GM23338 (cell line): ENCODE results near the gene ALG9. TPM values are rescaled to one million over a fixed set of nuclear protein-coding genes. Genes with fewer than 3 reads are reported as not detected.

Experiments
- ATAC-seq: fragments of 200-7000 bp; cut with Tn5 transposase; 3 replicates; pipeline ENCODE4 v1.9.1; 2020
- DNase-seq: peaks from one replicate; pipeline ENCODE4 v3.0.0-alpha.2; 2015; ENCODE audit warnings: low spot score
- H2AFZ ChIP-seq: fragments of 200-600 bp; sonication (generic); 2 replicates; pipeline ENCODE4 v1.8.0; 2016; ENCODE audit warnings: antibody characterized with exemption, mild to moderate bottlenecking, moderate library complexity
- H3F3A ChIP-seq: fragments of 200-600 bp; sonication (generic); replicated peaks from 2 replicates; pipeline ENCODE4 v1.8.0; 2017; ENCODE audit warnings: antibody characterized with exemption, mixed run types, low read depth
- H3K27ac ChIP-seq: fragments of 200-600 bp; sonication (generic); 2 replicates; pipeline ENCODE4 v1.6.1; 2016; ENCODE audit warnings: low read depth
- H3K27me3 ChIP-seq: fragments of 200-600 bp; sonication (generic); 2 replicates; pipeline ENCODE4 v1.8.0; 2016; ENCODE audit warnings: mild to moderate bottlenecking, mixed run types, moderate library complexity; ENCODE audit not compliant: insufficient read depth
- H3K36me3 ChIP-seq: fragments of 200-600 bp; sonication (generic); 2 replicates; pipeline ENCODE4 v1.8.0; 2016; ENCODE audit warnings: mild to moderate bottlenecking; ENCODE audit not compliant: insufficient read depth
- H3K4me1 ChIP-seq: fragments of 200-600 bp; sonication (generic); 2 replicates; pipeline ENCODE4 v1.8.0; 2016; ENCODE audit warnings: mild to moderate bottlenecking, moderate library complexity; ENCODE audit not compliant: insufficient read depth
- H3K4me2 ChIP-seq: fragments of 200-600 bp; sonication (generic); 2 replicates; pipeline ENCODE4 v1.7.1; 2017; ENCODE audit warnings: mixed run types
- H3K4me3 ChIP-seq: fragments of 200-600 bp; sonication (generic); 2 replicates; pipeline ENCODE4 v1.6.1; 2016; ENCODE audit warnings: mixed run types
- H3K79me2 ChIP-seq: fragments of 200-600 bp; sonication (generic); replicated peaks from 2 replicates; pipeline ENCODE4 v1.8.0; 2017; ENCODE audit warnings: mild to moderate bottlenecking; ENCODE audit not compliant: insufficient read depth
- H3K9me2 ChIP-seq: fragments of 200-600 bp; sonication (generic); 2 replicates; pipeline ENCODE4 v1.8.0; 2017; ENCODE audit not compliant: insufficient read depth
- H4K20me1 ChIP-seq: fragments of 200-600 bp; sonication (generic); replicated peaks from 2 replicates; pipeline ENCODE4 v1.8.0; 2017; ENCODE audit warnings: mild to moderate bottlenecking; ENCODE audit not compliant: insufficient read depth
- H3K27ac Mint-ChIP-seq: 2 replicates; pipeline ENCODE4 v1.8.0; 2020; ENCODE audit warnings: inconsistent platforms, mild to moderate bottlenecking, moderate library complexity, mixed read lengths
- H3K27me3 Mint-ChIP-seq: 3 replicates; pipeline ENCODE4 v1.8.0; 2022; ENCODE audit warnings: low read depth, mild to moderate bottlenecking, moderate library complexity, mixed read lengths, inconsistent platforms; ENCODE audit not compliant: insufficient read depth, poor library complexity
- H3K36me3 Mint-ChIP-seq: 3 replicates; pipeline ENCODE4 v1.8.0; 2021; ENCODE audit warnings: low read depth, mild to moderate bottlenecking, inconsistent platforms, moderate library complexity, mixed read lengths
- H3K4me1 Mint-ChIP-seq: 3 replicates; pipeline ENCODE4 v1.8.0; 2020; ENCODE audit warnings: mild to moderate bottlenecking, inconsistent platforms, mixed read lengths
- H3K4me3 Mint-ChIP-seq: 3 replicates; pipeline ENCODE4 v1.8.0; 2021; ENCODE audit warnings: moderate library complexity, mild to moderate bottlenecking, inconsistent platforms, mixed read lengths
- H3K9me3 Mint-ChIP-seq: 3 replicates; pipeline ENCODE4 v1.8.0; 2020; ENCODE audit warnings: moderate library complexity, mild to moderate bottlenecking, inconsistent platforms, mixed read lengths
- CREB1 ChIP-seq: fragments of 250-450 bp; sonication (Bioruptor Pico); IDR thresholded peaks from 2 replicates; pipeline ENCODE4 v1.5.0; 2020; ENCODE audit warnings: low read depth, mild to moderate bottlenecking, moderate library complexity
- EZH2 ChIP-seq: fragments of 200-600 bp; sonication (generic); IDR thresholded peaks from one replicate; pipeline ENCODE4 v1.8.0; 2017; ENCODE audit warnings: antibody characterized with exemption, mild to moderate bottlenecking, low read depth; ENCODE audit not compliant: unreplicated experiment
- EZH2phosphoT487 ChIP-seq: fragments of 200-600 bp; sonication (generic); IDR thresholded peaks from one replicate; pipeline ENCODE4 v1.8.1; 2018; ENCODE audit warnings: antibody characterized with exemption; ENCODE audit not compliant: unreplicated experiment
- JUNB ChIP-seq: IDR thresholded peaks from one replicate; pipeline ENCODE4 v1.6.1; 2016; ENCODE audit warnings: antibody characterized with exemption; ENCODE audit not compliant: unreplicated experiment
- NANOG ChIP-seq: IDR thresholded peaks from 2 replicates; pipeline ENCODE4 v1.6.1; 2016; ENCODE audit warnings: antibody characterized with exemption, borderline replicate concordance
- STAT1 ChIP-seq: IDR thresholded peaks from one replicate; pipeline ENCODE4 v1.6.1; 2016; ENCODE audit warnings: antibody characterized with exemption; ENCODE audit not compliant: unreplicated experiment
- ZNF114 ChIP-seq: fragments of 250-450 bp; sonication (Bioruptor Pico); IDR thresholded peaks from 2 replicates; pipeline ENCODE4 v1.5.0; 2020; ENCODE audit warnings: mild to moderate bottlenecking, moderate library complexity
- ZNF331 ChIP-seq: fragments of 250-450 bp; sonication (Bioruptor Pico); IDR thresholded peaks from 2 replicates; pipeline ENCODE4 v1.5.0; 2020; ENCODE audit warnings: low read depth, mild to moderate bottlenecking, moderate library complexity
- polyA plus RNA-seq: library from polyadenylated mRNA; unstranded; fragments of >200 nt; fragmentation: Nextera tagmentation; extraction: Ambion mirVana; gene quantifications from 2 replicates; pipeline ENCODE4 v1.2.1, GENCODE V29; 2016
- total RNA-seq: library from RNA; depleted of rRNA; stranded (reverse); fragments of >200 nt; shearing (Covaris generic); gene quantifications from 2 replicates; pipeline ENCODE4 v1.2.3, GENCODE V29; 2014
- TF ChIP-seq, protein P1 (sequence below), 2 experiments: fragments of 200-600 bp in 1 of 2; sonication (generic) in 1 of 2; conservative IDR thresholded peaks; 2 replicates each; pipeline versions ENCODE4 v1.5.1 to v1.6.1; 2016 to 2017; ENCODE audit warnings: antibody characterized with exemption in 2 of 2, low read depth in 2 of 2, mild to moderate bottlenecking in 2 of 2, moderate library complexity in 1 of 2
- TF ChIP-seq, protein P2 (sequence below): fragments of 250-450 bp; sonication (Bioruptor Pico); IDR thresholded peaks from 2 replicates; pipeline ENCODE4 v1.5.0; 2020; ENCODE audit warnings: mild to moderate bottlenecking, moderate library complexity
- TF ChIP-seq, protein P3 (sequence below): IDR thresholded peaks from 2 replicates; pipeline ENCODE4 v1.6.1; 2016; ENCODE audit warnings: antibody characterized with exemption

ALG9 gene
- total and polyA plus RNA-seq, 2 experiments from 2014 or later: 25.4 to 31.1 TPM

DNA sequence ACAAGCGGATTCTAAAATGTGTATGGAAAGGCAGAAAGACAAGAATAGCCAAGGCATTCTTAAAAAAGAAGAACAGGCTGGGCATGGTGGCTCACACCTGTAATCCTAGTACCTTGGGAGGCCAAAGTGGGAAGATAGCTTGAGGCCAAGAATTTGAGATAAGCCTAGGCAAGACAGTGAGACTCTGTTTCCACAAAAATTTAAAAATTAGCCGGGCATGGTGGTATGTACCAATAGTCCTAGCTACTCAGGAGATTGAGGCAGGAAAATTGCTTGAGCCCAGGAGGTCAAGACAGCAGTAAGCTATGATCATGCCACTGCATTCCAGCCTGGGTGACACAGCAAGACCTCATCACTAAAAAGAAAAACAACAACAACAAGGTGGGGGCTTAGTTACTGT lies 59.2 kb downstream of the ALG9 start:
- H3K4me1 Mint-ChIP-seq: peaks cover 8% of the 10 kb centered on the region
- DNase-seq (no peak), ATAC-seq (no peak)
- no peak for TF ChIP-seq ZNF114
- TF ChIP-seq STAT1: no peak
- no peak for TF ChIP-seq NANOG
- TF ChIP-seq ZNF331: no peak
- no peak for TF ChIP-seq JUNB
- TF ChIP-seq, protein P1, sequence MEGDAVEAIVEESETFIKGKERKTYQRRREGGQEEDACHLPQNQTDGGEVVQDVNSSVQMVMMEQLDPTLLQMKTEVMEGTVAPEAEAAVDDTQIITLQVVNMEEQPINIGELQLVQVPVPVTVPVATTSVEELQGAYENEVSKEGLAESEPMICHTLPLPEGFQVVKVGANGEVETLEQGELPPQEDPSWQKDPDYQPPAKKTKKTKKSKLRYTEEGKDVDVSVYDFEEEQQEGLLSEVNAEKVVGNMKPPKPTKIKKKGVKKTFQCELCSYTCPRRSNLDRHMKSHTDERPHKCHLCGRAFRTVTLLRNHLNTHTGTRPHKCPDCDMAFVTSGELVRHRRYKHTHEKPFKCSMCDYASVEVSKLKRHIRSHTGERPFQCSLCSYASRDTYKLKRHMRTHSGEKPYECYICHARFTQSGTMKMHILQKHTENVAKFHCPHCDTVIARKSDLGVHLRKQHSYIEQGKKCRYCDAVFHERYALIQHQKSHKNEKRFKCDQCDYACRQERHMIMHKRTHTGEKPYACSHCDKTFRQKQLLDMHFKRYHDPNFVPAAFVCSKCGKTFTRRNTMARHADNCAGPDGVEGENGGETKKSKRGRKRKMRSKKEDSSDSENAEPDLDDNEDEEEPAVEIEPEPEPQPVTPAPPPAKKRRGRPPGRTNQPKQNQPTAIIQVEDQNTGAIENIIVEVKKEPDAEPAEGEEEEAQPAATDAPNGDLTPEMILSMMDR (conservative IDR thresholded peaks at IDR 0.05; ENCODE audit: low read depth in 2 of 2): no peak
- no peak for TF ChIP-seq EZH2
- TF ChIP-seq CREB1: no peak
- TF ChIP-seq, protein P2, sequence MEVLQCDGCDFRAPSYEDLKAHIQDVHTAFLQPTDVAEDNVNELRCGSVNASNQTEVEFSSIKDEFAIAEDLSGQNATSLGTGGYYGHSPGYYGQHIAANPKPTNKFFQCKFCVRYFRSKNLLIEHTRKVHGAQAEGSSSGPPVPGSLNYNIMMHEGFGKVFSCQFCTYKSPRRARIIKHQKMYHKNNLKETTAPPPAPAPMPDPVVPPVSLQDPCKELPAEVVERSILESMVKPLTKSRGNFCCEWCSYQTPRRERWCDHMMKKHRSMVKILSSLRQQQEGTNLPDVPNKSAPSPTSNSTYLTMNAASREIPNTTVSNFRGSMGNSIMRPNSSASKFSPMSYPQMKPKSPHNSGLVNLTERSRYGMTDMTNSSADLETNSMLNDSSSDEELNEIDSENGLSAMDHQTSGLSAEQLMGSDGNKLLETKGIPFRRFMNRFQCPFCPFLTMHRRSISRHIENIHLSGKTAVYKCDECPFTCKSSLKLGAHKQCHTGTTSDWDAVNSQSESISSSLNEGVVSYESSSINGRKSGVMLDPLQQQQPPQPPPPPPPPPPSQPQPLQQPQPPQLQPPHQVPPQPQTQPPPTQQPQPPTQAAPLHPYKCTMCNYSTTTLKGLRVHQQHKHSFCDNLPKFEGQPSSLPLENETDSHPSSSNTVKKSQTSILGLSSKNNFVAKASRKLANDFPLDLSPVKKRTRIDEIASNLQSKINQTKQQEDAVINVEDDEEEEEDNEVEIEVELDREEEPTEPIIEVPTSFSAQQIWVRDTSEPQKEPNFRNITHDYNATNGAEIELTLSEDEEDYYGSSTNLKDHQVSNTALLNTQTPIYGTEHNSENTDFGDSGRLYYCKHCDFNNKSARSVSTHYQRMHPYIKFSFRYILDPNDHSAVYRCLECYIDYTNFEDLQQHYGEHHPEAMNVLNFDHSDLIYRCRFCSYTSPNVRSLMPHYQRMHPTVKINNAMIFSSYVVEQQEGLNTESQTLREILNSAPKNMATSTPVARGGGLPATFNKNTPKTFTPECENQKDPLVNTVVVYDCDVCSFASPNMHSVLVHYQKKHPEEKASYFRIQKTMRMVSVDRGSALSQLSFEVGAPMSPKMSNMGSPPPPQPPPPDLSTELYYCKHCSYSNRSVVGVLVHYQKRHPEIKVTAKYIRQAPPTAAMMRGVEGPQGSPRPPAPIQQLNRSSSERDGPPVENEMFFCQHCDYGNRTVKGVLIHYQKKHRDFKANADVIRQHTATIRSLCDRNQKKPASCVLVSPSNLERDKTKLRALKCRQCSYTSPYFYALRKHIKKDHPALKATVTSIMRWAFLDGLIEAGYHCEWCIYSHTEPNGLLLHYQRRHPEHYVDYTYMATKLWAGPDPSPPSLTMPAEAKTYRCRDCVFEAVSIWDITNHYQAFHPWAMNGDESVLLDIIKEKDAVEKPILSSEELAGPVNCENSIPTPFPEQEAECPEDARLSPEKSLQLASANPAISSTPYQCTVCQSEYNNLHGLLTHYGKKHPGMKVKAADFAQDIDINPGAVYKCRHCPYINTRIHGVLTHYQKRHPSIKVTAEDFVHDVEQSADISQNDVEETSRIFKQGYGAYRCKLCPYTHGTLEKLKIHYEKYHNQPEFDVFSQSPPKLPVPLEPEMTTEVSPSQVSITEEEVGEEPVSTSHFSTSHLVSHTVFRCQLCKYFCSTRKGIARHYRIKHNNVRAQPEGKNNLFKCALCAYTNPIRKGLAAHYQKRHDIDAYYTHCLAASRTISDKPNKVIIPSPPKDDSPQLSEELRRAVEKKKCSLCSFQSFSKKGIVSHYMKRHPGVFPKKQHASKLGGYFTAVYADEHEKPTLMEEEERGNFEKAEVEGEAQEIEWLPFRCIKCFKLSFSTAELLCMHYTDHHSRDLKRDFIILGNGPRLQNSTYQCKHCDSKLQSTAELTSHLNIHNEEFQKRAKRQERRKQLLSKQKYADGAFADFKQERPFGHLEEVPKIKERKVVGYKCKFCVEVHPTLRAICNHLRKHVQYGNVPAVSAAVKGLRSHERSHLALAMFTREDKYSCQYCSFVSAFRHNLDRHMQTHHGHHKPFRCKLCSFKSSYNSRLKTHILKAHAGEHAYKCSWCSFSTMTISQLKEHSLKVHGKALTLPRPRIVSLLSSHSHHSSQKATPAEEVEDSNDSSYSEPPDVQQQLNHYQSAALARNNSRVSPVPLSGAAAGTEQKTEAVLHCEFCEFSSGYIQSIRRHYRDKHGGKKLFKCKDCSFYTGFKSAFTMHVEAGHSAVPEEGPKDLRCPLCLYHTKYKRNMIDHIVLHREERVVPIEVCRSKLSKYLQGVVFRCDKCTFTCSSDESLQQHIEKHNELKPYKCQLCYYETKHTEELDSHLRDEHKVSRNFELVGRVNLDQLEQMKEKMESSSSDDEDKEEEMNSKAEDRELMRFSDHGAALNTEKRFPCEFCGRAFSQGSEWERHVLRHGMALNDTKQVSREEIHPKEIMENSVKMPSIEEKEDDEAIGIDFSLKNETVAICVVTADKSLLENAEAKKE: no peak
- TF ChIP-seq, protein P3, sequence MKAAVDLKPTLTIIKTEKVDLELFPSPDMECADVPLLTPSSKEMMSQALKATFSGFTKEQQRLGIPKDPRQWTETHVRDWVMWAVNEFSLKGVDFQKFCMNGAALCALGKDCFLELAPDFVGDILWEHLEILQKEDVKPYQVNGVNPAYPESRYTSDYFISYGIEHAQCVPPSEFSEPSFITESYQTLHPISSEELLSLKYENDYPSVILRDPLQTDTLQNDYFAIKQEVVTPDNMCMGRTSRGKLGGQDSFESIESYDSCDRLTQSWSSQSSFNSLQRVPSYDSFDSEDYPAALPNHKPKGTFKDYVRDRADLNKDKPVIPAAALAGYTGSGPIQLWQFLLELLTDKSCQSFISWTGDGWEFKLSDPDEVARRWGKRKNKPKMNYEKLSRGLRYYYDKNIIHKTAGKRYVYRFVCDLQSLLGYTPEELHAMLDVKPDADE: no peak
- no peak for TF ChIP-seq EZH2phosphoT487
- Histone ChIP-seq H3K4me3 (no peak overlapping the region), H4K20me1 (no peaks in the 10 kb centered on the region), H3K27me3 (no peaks in the 10 kb centered on the region), H3K4me1 (no peaks in the 10 kb centered on the region), H2AFZ (no peak overlapping the region), H3F3A (no peaks in the 10 kb centered on the region), H3K9me2 (no peaks in the 10 kb centered on the region), H3K4me2 (no peak overlapping the region), H3K27ac (no peak overlapping the region), H3K36me3 (no peaks in the 10 kb centered on the region), H3K79me2 (no peaks in the 10 kb centered on the region)
- no peak overlapping the region for H3K4me3 Mint-ChIP-seq
- peaks cover 8% of the 10 kb centered on the region for H3K27me3 Mint-ChIP-seq
- no peak overlapping the region for H3K27ac Mint-ChIP-seq
- no peaks in the 10 kb centered on the region; the same call in 2 of the 3 replicates for H3K36me3 Mint-ChIP-seq
- no peaks in the 10 kb centered on the region for H3K9me3 Mint-ChIP-seq
